GM12874 (cell line): ENCODE results near the gene RAB6B.

Experiments
- CTCF ChIP-seq: IDR thresholded peaks from 2 replicates; pipeline ENCODE4 v1.5.1; 2011; ENCODE audit warnings: low read depth, mild to moderate bottlenecking, control low read depth, low read length, moderate library complexity; ENCODE audit not compliant: insufficient read depth

Gene RAB6B

GRCh38 chr3:133939463-133939835, 43.8 kb upstream of the RAB6B start:
- TF ChIP-seq CTCF = no peak

GRCh38 chr3:133938770-133939462, 43.2 kb upstream of the RAB6B start:
- no peak for TF ChIP-seq CTCF

- TF ChIP-seq CTCF = no peak
These were observed 42.3 kb upstream of the RAB6B start for GRCh38 chr3:133937756-133938601.

- TF ChIP-seq CTCF = no peak
These were observed 41.5 kb upstream of the RAB6B start for GRCh38 chr3:133937061-133937686.

- no peak for TF ChIP-seq CTCF
These were observed 40.4 kb upstream of the RAB6B start for GRCh38 chr3:133935843-133936769.

- TF ChIP-seq CTCF = no peak
These were observed 39.5 kb upstream of the RAB6B start for GRCh38 chr3:133934996-133935842.
